HepG2 (cell line): ENCODE results near the gene ZIK1. TPM values are rescaled to one million over a fixed set of nuclear protein-coding genes. Genes with fewer than 3 reads are reported as not detected.
A peak's percentile ranks its signal among the peaks of the same experiment; 100 is the strongest.

ENCODE experiments used
- ATAC-seq: fragments of 200-7000 bp; cut with Tn5 transposase; 3 replicates; pipeline ENCODE4 v1.9.1; 2020; ENCODE audit warnings: mild to moderate bottlenecking, moderate library complexity
- BruUV-seq: library from RNA; stranded (reverse); fragments of 400-500 nt; replicated peaks from 2 replicates; lab custom pipeline; 2021; lab: Mats Ljungman, UMichigan
- CTCF ChIA-PET: fragments of 300-600 bp; formaldehyde crosslinking; extraction: SDS; loops from one replicate; lab custom pipeline; 2021; ENCODE audit warnings: low total read pairs, inconsistent platforms, low intra/inter-chr PET ratio; lab: Yijun Ruan, JAX
- POLR2A ChIA-PET: fragments of 350-600 bp; sonication (Branson Sonifier 250); formaldehyde crosslinking; loops from one replicate; lab custom pipeline; 2020; ENCODE audit warnings: antibody characterized with exemption, inconsistent platforms; lab: Yijun Ruan, JAX
- DNase-seq: peaks from one replicate; pipeline ENCODE4 v3.0.0-alpha.2; 2015; ENCODE audit warnings: low spot score
- FAIRE-seq: peaks from 3 replicates; lab custom pipeline; 2011; peaks lifted over from hg19 to GRCh38; lab: Jason Lieb, UNC
- H2AFZ ChIP-seq: one replicate; pipeline ENCODE4 v1.6.1; 2011; ENCODE audit warnings: low read length, inconsistent platforms
- H3K27ac ChIP-seq: fragments of 300-600 bp; 3 replicates; pipeline ENCODE4 v1.8.0; 2011; ENCODE audit warnings: mixed run types, mild to moderate bottlenecking, mixed read lengths, low read length, inconsistent platforms; ENCODE audit not compliant: insufficient read depth; ENCODE audit errors: extremely low read length
- H3K27me3 ChIP-seq, 2 experiments: fragments of 200-600 bp in 1 of 2; 2 replicates in 1 of 2; 3 replicates in 1 of 2; pipeline versions ENCODE4 v1.6.0 to v1.8.0; 2011; ENCODE audit warnings: low read length in 2 of 2, mild to moderate bottlenecking in 2 of 2, moderate library complexity in 2 of 2, inconsistent platforms in 1 of 2; ENCODE audit not compliant: insufficient read depth in 2 of 2, control insufficient read depth in 1 of 2
- H3K36me3 ChIP-seq, 2 experiments: fragments of 200-600 bp in 1 of 2; replicated peaks in 1 of 2; 2 replicates in 1 of 2; 3 replicates in 1 of 2; pipeline versions ENCODE4 v1.5.1 to v1.8.0; 2011; ENCODE audit warnings: low read length in 2 of 2, inconsistent platforms in 1 of 2; ENCODE audit not compliant: insufficient read depth in 2 of 2, control insufficient read depth in 1 of 2
- H3K4me1 ChIP-seq: 2 replicates; pipeline ENCODE4 v1.5.1; 2012; ENCODE audit warnings: low read length, inconsistent platforms; ENCODE audit not compliant: insufficient read depth
- H3K4me2 ChIP-seq: 2 replicates; pipeline ENCODE4 v1.6.0; 2011; ENCODE audit warnings: low read depth, low read length, inconsistent platforms
- H3K4me3 ChIP-seq, 3 experiments: fragments of 200-600 bp in 1 of 3; sonication (generic), shearing (Covaris generic) in 1 of 3; replicated peaks in 1 of 3; 2 replicates each; pipeline ENCODE4 v1.5.1; 2011 to 2016; ENCODE audit warnings: low read length in 3 of 3, inconsistent platforms in 2 of 3, low read depth in 2 of 3, mild to moderate bottlenecking in 2 of 3, control low read depth in 1 of 3, mixed read lengths in 1 of 3; ENCODE audit not compliant: insufficient read depth in 1 of 3
- H3K79me2 ChIP-seq: one replicate; pipeline ENCODE4 v1.6.1; 2011; ENCODE audit warnings: low read length, inconsistent platforms; ENCODE audit not compliant: insufficient read depth
- H3K9ac ChIP-seq: 2 replicates; pipeline ENCODE4 v1.6.0; 2011; ENCODE audit warnings: mild to moderate bottlenecking, low read depth, low read length, inconsistent platforms; ENCODE audit not compliant: insufficient read depth
- H3K9me3 ChIP-seq: 2 replicates; pipeline ENCODE4 v1.5.1; 2012; ENCODE audit warnings: mild to moderate bottlenecking, low read length
- H4K20me1 ChIP-seq: 2 replicates; pipeline ENCODE4 v1.6.0; 2011; ENCODE audit warnings: inconsistent platforms, mild to moderate bottlenecking, low read length, moderate library complexity; ENCODE audit not compliant: insufficient read depth
- BRCA1 ChIP-seq: sonication (generic); formaldehyde crosslinking; IDR thresholded peaks from 2 replicates; pipeline ENCODE4 v1.4.0; 2020; ENCODE audit warnings: missing genetic modification reagents
- HDAC1 ChIP-seq: sonication (generic); formaldehyde crosslinking; IDR thresholded peaks from 2 replicates; pipeline ENCODE4 v1.5.1; 2020; ENCODE audit warnings: mild to moderate bottlenecking, missing genetic modification reagents
- HOXA5 ChIP-seq: sonication (generic); formaldehyde crosslinking; IDR thresholded peaks from 2 replicates; pipeline ENCODE4 v1.4.0; 2020; ENCODE audit warnings: missing genetic modification reagents
- KDM2A ChIP-seq: sonication (generic); formaldehyde crosslinking; IDR thresholded peaks from 2 replicates; pipeline ENCODE4 v1.4.0; 2020; ENCODE audit warnings: low read depth, missing genetic modification reagents, borderline replicate concordance
- MAFK ChIP-seq, 2 experiments: IDR thresholded peaks in 1 of 2; conservative IDR thresholded peaks in 1 of 2; 2 replicates each; pipeline ENCODE4 v1.6.1; 2011; ENCODE audit warnings: improper control_type of control experiment in 2 of 2, low read length in 2 of 2
- MTA3 ChIP-seq: sonication (generic); formaldehyde crosslinking; IDR thresholded peaks from 2 replicates; pipeline ENCODE4 v1.4.0; 2020; ENCODE audit warnings: missing genetic modification reagents
- SALL2 ChIP-seq: sonication (generic); formaldehyde crosslinking; IDR thresholded peaks from 2 replicates; pipeline ENCODE4 v1.8.1; 2023; ENCODE audit warnings: mild to moderate bottlenecking, missing genetic modification reagents, inconsistent platforms
- TP53 ChIP-seq: sonication (generic); formaldehyde crosslinking; conservative IDR thresholded peaks from 2 replicates; pipeline ENCODE4 v1.4.0; 2020; ENCODE audit warnings: missing genetic modification reagents
- ZBTB38 ChIP-seq: sonication (generic); formaldehyde crosslinking; IDR thresholded peaks from 2 replicates; pipeline ENCODE4 v1.5.1; 2020; ENCODE audit warnings: mild to moderate bottlenecking, missing genetic modification reagents
- ZFP37 ChIP-seq: sonication (generic); formaldehyde crosslinking; IDR thresholded peaks from 2 replicates; pipeline ENCODE4 v1.4.0; 2020; ENCODE audit warnings: missing genetic modification reagents, borderline replicate concordance
- ZNF350 ChIP-seq: sonication (generic); formaldehyde crosslinking; IDR thresholded peaks from 2 replicates; pipeline ENCODE4 v1.4.0; 2020; ENCODE audit warnings: mild to moderate bottlenecking, low read depth, missing genetic modification reagents, borderline replicate concordance
- ZNF543 ChIP-seq: sonication (generic); formaldehyde crosslinking; IDR thresholded peaks from 2 replicates; pipeline ENCODE4 v1.4.0; 2020; ENCODE audit warnings: mild to moderate bottlenecking, missing genetic modification reagents
- ZNF841 ChIP-seq: sonication (generic); formaldehyde crosslinking; IDR thresholded peaks from 2 replicates; pipeline ENCODE4 v1.8.1; 2023; ENCODE audit warnings: missing genetic modification reagents, borderline replicate concordance
- WGBS: methylation state at CpG from one replicate; pipeline ENCODE4 v1.1.6; 2017; ENCODE audit warnings: low lambda C conversion rate; 5-methylcytosine and 5-hydroxymethylcytosine counted together
- in situ Hi-C: cut with HindIII; loops from 2 replicates; pipeline ENCODE4 v1.10.0; 2017; ENCODE audit warnings: low pct_unique_long_range_greater_than_20kb; ENCODE audit not compliant: extremely low pct_ligation_motif_present
- intact Hi-C: fragments of 100-400 bp; cut with micrococcal nuclease; formaldehyde crosslinking; loops from one replicate; pipeline ENCODE4 v1.10.0; 2022; ENCODE audit not compliant: unreplicated experiment
- polyA plus RNA-seq, 8 experiments: library from polyadenylated mRNA; depleted of rRNA in 3 of 8; stranded (reverse) in 7 of 8; unstranded in 1 of 8; fragments of >200 nt; fragmentation: Illumina TruSeq in 4 of 8; extraction: Trizol in 4 of 8; gene quantifications; 2 replicates each; pipeline versions ENCODE4 v1.2.1 to v1.2.3, GENCODE V29; 2011 to 2016; ENCODE audit warnings: low read depth in 4 of 8, missing spikeins in 1 of 8, mixed read lengths in 1 of 8; ENCODE audit not compliant: insufficient read depth in 1 of 8
- total RNA-seq, 5 experiments: library from RNA; depleted of rRNA; stranded (reverse); fragments of >200 nt; fragmentation: Illumina TruSeq; extraction: Trizol; gene quantifications; 2 replicates each; pipeline ENCODE4 v1.2.3, GENCODE V29; 2016; ENCODE audit warnings: low read depth in 1 of 5
- TF ChIP-seq, protein P1 (sequence below): sonication (generic); formaldehyde crosslinking; IDR thresholded peaks from 2 replicates; pipeline ENCODE4 v1.5.0; 2020; ENCODE audit warnings: mild to moderate bottlenecking, missing genetic modification reagents
- TF ChIP-seq, protein P2 (sequence below): sonication (generic); formaldehyde crosslinking; conservative IDR thresholded peaks from 2 replicates; pipeline ENCODE4 v1.8.0; 2022; ENCODE audit warnings: low read depth, missing genetic modification reagents
- TF ChIP-seq, protein P3 (sequence below): sonication (generic); formaldehyde crosslinking; IDR thresholded peaks from 2 replicates; pipeline ENCODE4 v1.5.0; 2020; ENCODE audit warnings: missing genetic modification reagents

Gene ZIK1
- total and polyA plus RNA-seq, 2 of the 13 experiments (the other 11 are each of a cell fraction or from before 2014, with no cell fraction given), result 2.1 to 7.2 TPM

DNA sequence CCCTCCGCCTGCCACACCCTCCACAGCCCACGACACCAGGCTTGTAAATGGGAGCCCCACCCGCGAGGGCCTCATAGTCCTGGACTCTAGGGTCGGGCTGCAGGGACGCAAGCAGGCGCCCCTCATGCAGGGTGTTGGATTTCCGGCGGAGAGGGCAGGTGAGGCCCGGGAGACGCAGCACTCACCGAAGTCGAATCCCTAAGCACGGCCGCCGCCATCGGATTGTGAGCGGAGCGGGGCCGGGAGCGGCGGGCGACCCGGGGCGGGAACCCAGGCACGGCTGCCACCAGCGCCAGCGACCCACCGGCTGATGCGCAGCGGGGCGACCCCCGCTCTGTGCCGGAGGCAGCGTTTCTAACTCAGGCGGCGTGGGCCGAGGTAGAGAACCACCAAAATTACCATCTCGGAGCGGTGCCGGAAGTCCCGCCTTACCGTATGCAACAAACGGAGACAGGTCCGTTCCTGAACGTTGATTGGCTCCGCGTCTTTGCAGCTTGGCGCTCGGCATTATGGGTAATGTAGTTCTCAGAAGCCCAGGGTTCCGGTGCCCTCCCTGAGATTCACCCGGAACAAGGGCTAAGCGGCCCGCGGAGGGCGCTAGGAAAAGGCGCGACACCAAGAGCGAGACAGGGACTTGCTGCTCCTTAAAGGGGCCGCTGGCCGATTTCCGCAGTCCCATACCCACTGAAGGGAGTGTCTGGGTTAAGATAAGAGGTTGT is 5.3 kb upstream of the ZIK1 start, which contains the start of gene ZNF416 (continued):
- TF ChIP-seq, protein P1, sequence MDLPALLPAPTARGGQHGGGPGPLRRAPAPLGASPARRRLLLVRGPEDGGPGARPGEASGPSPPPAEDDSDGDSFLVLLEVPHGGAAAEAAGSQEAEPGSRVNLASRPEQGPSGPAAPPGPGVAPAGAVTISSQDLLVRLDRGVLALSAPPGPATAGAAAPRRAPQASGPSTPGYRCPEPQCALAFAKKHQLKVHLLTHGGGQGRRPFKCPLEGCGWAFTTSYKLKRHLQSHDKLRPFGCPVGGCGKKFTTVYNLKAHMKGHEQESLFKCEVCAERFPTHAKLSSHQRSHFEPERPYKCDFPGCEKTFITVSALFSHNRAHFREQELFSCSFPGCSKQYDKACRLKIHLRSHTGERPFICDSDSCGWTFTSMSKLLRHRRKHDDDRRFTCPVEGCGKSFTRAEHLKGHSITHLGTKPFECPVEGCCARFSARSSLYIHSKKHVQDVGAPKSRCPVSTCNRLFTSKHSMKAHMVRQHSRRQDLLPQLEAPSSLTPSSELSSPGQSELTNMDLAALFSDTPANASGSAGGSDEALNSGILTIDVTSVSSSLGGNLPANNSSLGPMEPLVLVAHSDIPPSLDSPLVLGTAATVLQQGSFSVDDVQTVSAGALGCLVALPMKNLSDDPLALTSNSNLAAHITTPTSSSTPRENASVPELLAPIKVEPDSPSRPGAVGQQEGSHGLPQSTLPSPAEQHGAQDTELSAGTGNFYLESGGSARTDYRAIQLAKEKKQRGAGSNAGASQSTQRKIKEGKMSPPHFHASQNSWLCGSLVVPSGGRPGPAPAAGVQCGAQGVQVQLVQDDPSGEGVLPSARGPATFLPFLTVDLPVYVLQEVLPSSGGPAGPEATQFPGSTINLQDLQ (CRISPR knock-in tag), result no peak
- TF ChIP-seq ZNF841 (CRISPR knock-in tag), result no peak
- TF ChIP-seq SALL2, result peak; percentile 95

DNA sequence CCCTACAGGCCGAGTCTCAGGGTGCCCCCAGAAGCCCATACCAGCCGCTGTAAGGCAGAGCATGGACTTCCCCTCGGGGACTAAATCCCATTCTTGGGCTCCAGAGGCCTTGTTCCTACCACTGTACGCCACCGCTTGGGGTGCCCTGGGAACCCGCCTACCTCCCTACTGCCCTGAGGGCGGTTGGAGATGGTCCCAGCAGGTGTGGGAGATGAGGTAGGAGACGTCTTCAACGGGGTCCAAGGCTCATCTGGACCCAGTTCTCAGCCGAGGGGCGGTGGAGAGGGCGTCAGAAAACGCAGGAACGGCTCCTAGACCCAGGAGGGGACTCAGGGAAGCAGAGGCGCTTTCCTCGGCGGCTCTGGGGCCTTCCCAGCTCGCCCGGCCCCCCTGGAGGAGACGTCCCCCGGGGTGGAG is 833 bp upstream of the ZIK1 start:
- in situ Hi-C loops (no loop called here), intact Hi-C loops (no loop called here)
- Histone ChIP-seq H3K27ac (no peak overlapping the region), H3K4me3 (no peak overlapping the region), H3K9ac (no peak overlapping the region), H3K9me3 (no peaks in the 10 kb centered on the region), H3K27me3 (no peaks in the 10 kb centered on the region; a peak in 1 of 5 replicates), H4K20me1 (no peaks in the 10 kb centered on the region), H3K4me1 (peaks cover 14% of the 10 kb centered on the region), H2AFZ (no peak overlapping the region), H3K4me2 (no peak overlapping the region), H3K36me3 (no peaks in the 10 kb centered on the region), H3K79me2 (peaks cover 2% of the 10 kb centered on the region)
- BruUV-seq, result no TSS peak
- DNase-seq (no peak), ATAC-seq (no peak), FAIRE-seq (no peak)
- TF ChIP-seq KDM2A, result no peak
- TF ChIP-seq ZNF543 (CRISPR knock-in tag), result no peak
- no peak for TF ChIP-seq TP53
- TF ChIP-seq, protein P2, sequence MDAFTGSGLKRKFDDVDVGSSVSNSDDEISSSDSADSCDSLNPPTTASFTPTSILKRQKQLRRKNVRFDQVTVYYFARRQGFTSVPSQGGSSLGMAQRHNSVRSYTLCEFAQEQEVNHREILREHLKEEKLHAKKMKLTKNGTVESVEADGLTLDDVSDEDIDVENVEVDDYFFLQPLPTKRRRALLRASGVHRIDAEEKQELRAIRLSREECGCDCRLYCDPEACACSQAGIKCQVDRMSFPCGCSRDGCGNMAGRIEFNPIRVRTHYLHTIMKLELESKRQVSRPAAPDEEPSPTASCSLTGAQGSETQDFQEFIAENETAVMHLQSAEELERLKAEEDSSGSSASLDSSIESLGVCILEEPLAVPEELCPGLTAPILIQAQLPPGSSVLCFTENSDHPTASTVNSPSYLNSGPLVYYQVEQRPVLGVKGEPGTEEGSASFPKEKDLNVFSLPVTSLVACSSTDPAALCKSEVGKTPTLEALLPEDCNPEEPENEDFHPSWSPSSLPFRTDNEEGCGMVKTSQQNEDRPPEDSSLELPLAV (CRISPR knock-in tag), result no peak
- TF ChIP-seq ZBTB38 (CRISPR knock-in tag), result no peak
- TF ChIP-seq HOXA5, result no peak
- no peak for TF ChIP-seq HDAC1
- no peak for TF ChIP-seq ZNF350 (CRISPR knock-in tag)
- no peak for TF ChIP-seq MTA3 (CRISPR knock-in tag)
- TF ChIP-seq BRCA1 (CRISPR knock-in tag), result no peak
- no peak for TF ChIP-seq ZFP37 (CRISPR knock-in tag)
- TF ChIP-seq, protein P3, sequence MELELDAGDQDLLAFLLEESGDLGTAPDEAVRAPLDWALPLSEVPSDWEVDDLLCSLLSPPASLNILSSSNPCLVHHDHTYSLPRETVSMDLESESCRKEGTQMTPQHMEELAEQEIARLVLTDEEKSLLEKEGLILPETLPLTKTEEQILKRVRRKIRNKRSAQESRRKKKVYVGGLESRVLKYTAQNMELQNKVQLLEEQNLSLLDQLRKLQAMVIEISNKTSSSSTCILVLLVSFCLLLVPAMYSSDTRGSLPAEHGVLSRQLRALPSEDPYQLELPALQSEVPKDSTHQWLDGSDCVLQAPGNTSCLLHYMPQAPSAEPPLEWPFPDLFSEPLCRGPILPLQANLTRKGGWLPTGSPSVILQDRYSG, result no peak
- no peak for TF ChIP-seq MAFK (conservative IDR thresholded peaks at IDR 0.05 in 1 of 2, IDR thresholded peaks at IDR 0.05 in 1 of 2; ENCODE audit: low read length in 2 of 2)
- ChIA-PET POLR2A (no interaction called here), CTCF (no interaction called here)
- 61% methylated on average over 12 of the region's 21 CpGs for WGBS
